K562 (cell line): ENCODE measurements around the gene TP73. TPM values are rescaled to one million over a fixed set of nuclear protein-coding genes. Genes with fewer than 3 reads are reported as not detected.

ENCODE experiments used
- PHF8 ChIP-seq: fragments of 200-600 bp; sonication (generic); IDR thresholded peaks from 2 replicates; pipeline ENCODE4 v1.6.1; 2012; ENCODE audit warnings: mixed run types, mild to moderate bottlenecking, inconsistent platforms, low read length, moderate library complexity, borderline replicate concordance
- POLR2AphosphoS2 ChIP-seq: IDR thresholded peaks from 2 replicates; pipeline ENCODE4 v1.6.1; 2012; ENCODE audit warnings: low read length, improper control_type of control experiment
- SETDB1 ChIP-seq: IDR thresholded peaks from one replicate; pipeline ENCODE4 v1.6.1; 2012; ENCODE audit warnings: low read length, control low read depth, inconsistent platforms
- SMC3 ChIP-seq: conservative IDR thresholded peaks from 2 replicates; pipeline ENCODE4 v1.6.1; 2011; ENCODE audit warnings: low read depth, low read length, improper control_type of control experiment; ENCODE audit not compliant: insufficient read depth
- TEAD2 ChIP-seq: fragments of 450-650 bp; IDR thresholded peaks from 2 replicates; pipeline ENCODE4 v1.6.1; 2016; ENCODE audit warnings: missing genetic modification characterization, control low read depth, missing compliant biosample characterization
- polyA plus RNA-seq, 8 experiments: library from polyadenylated mRNA; depleted of rRNA in 4 of 8; stranded (reverse) in 5 of 8; unstranded in 3 of 8; fragments of >200 nt; fragmentation: Nextera tagmentation in 2 of 8; fragmentation: Illumina TruSeq in 1 of 8; extraction: Ambion mirVana in 2 of 8; extraction: Trizol in 1 of 8; gene quantifications; 2 replicates each; pipeline versions ENCODE4 v1.2.1 to v1.2.3, GENCODE V29; 2011 to 2014; ENCODE audit warnings: inconsistent platforms in 1 of 8, missing spikeins in 1 of 8
- total RNA-seq, 7 experiments: library from RNA; depleted of rRNA in 6 of 7; stranded (reverse); fragments of >200 nt in 6 of 7; fragmentation: Illumina TruSeq in 2 of 7; extraction: Trizol in 2 of 7; gene quantifications; 2 replicates each; pipeline versions ENCODE4 v1.2.1 to v1.2.3, GENCODE V29; 2011 to 2021; ENCODE audit warnings: low replicate concordance in 1 of 7
- TF ChIP-seq, protein P1 (sequence below), 2 experiments: fragments of 450-650 bp; formaldehyde crosslinking in 1 of 2; IDR thresholded peaks; 2 replicates each; pipeline versions ENCODE4 v1.4.0 to v1.6.1; 2014 to 2020; ENCODE audit warnings: mild to moderate bottlenecking in 2 of 2, borderline replicate concordance in 1 of 2, low read depth in 1 of 2

The TP73 gene
- total and polyA plus RNA-seq, 9 of the 15 experiments (the other 6 are each of a cell fraction or from before 2014, with no cell fraction given) = 0.07 to 1.6 (median 0.40) TPM; not detected in 2

DNA sequence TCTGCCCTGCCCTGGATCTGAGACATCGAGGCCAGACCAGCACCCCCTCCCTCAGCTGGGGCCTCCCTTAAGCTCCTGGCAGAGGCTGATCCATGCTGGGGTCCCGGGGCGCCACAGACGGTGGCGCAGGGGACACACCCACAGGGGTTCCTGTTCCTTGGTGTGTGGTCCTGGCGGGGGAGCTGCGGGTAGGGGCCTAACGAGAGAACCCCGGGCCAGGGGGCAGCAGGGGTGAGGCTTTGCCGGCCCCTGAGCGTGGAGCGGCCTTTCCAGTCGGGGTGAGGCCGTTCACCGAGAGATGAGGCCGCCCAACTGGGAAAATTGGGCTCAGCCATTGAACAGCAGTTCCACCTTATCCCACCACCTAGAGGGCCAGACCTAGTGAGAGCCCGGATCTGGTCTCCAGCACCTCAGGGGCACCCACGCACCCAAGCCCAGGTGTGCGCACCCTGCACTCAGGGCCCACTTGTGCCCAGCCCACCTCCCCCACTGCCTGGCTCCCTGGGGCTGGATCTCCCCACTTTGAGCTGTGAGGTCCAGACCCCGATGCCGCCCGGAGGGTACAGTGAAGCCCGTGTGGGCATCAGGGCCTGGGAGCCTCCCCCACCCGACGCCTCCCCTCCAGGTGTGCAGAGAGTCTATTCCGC is 54.5 kb downstream of the TP73 start (continued):
- TF ChIP-seq PHF8 (no peak), SMC3 (no peak), TEAD2 (tag) (no peak), POLR2AphosphoS2 (no peak), SETDB1 (no peak)
- TF ChIP-seq, protein P1, sequence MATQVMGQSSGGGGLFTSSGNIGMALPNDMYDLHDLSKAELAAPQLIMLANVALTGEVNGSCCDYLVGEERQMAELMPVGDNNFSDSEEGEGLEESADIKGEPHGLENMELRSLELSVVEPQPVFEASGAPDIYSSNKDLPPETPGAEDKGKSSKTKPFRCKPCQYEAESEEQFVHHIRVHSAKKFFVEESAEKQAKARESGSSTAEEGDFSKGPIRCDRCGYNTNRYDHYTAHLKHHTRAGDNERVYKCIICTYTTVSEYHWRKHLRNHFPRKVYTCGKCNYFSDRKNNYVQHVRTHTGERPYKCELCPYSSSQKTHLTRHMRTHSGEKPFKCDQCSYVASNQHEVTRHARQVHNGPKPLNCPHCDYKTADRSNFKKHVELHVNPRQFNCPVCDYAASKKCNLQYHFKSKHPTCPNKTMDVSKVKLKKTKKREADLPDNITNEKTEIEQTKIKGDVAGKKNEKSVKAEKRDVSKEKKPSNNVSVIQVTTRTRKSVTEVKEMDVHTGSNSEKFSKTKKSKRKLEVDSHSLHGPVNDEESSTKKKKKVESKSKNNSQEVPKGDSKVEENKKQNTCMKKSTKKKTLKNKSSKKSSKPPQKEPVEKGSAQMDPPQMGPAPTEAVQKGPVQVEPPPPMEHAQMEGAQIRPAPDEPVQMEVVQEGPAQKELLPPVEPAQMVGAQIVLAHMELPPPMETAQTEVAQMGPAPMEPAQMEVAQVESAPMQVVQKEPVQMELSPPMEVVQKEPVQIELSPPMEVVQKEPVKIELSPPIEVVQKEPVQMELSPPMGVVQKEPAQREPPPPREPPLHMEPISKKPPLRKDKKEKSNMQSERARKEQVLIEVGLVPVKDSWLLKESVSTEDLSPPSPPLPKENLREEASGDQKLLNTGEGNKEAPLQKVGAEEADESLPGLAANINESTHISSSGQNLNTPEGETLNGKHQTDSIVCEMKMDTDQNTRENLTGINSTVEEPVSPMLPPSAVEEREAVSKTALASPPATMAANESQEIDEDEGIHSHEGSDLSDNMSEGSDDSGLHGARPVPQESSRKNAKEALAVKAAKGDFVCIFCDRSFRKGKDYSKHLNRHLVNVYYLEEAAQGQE (IDR thresholded peaks at IDR 0.05; ENCODE audit: borderline replicate concordance) = no peak
- TF ChIP-seq, protein P1 (CRISPR knock-in tag; IDR thresholded peaks at IDR 0.05; ENCODE audit: low read depth) = no peak
